IMR-90 (cell line): ENCODE measurements around the gene TNS3. TPM values are rescaled to one million over a fixed set of nuclear protein-coding genes. Genes with fewer than 3 reads are reported as not detected.

Experiments
- ATAC-seq: fragments of 200-7000 bp; cut with Tn5 transposase; 2 replicates; pipeline ENCODE4 v1.9.1; 2020; ENCODE audit warnings: low read depth, mild to moderate bottlenecking, moderate library complexity
- BruUV-seq: library from RNA; stranded (reverse); fragments of 400-500 nt; replicated peaks from 2 replicates; lab custom pipeline; 2021; lab: Mats Ljungman, UMichigan
- CTCF ChIA-PET: fragments of 300-600 bp; formaldehyde crosslinking; extraction: SDS; loops from one replicate; lab custom pipeline; 2021; ENCODE audit warnings: antibody characterized with exemption; lab: Yijun Ruan, JAX
- POLR2A ChIA-PET: fragments of 300-600 bp; sonication (Branson Sonifier 250); formaldehyde crosslinking; loops from one replicate; lab custom pipeline; 2022; ENCODE audit warnings: antibody characterized with exemption; ENCODE audit not compliant: unreplicated experiment; lab: Charles Lee
- DNase-seq: peaks from one replicate; pipeline ENCODE4 v3.0.0; 2013
- H2AFZ ChIP-seq: replicated peaks from 2 replicates; pipeline ENCODE3; 2013; ENCODE audit warnings: low read length, mild to moderate bottlenecking; ENCODE audit not compliant: poor library complexity
- H2AK5ac ChIP-seq: 2 replicates; pipeline ENCODE4 v1.6.1; 2013; ENCODE audit warnings: low read depth, low read length, inconsistent platforms
- H2AK9ac ChIP-seq: replicated peaks from 2 replicates; pipeline ENCODE3; 2013; ENCODE audit warnings: mild to moderate bottlenecking, low read depth, low read length, moderate library complexity; ENCODE audit not compliant: poor library complexity
- H2BK120ac ChIP-seq: 2 replicates; pipeline ENCODE4 v1.6.1; 2013; ENCODE audit warnings: low read depth, low read length, inconsistent platforms
- H2BK15ac ChIP-seq: 3 replicates; pipeline ENCODE4 v1.6.1; 2013; ENCODE audit warnings: low read depth, low read length, inconsistent platforms
- H2BK20ac ChIP-seq: 2 replicates; pipeline ENCODE4 v1.6.1; 2013; ENCODE audit warnings: low read depth, mild to moderate bottlenecking, inconsistent platforms, low read length, moderate library complexity
- H2BK5ac ChIP-seq: 2 replicates; pipeline ENCODE4 v1.6.1; 2013; ENCODE audit warnings: mild to moderate bottlenecking, low read depth, low read length, inconsistent platforms; ENCODE audit not compliant: poor library complexity, severe bottlenecking
- H3K14ac ChIP-seq: replicated peaks from 2 replicates; pipeline ENCODE4 v1.6.1; 2013; ENCODE audit warnings: low read depth, low read length, inconsistent platforms
- H3K18ac ChIP-seq: 2 replicates; pipeline ENCODE4 v1.6.1; 2013; ENCODE audit warnings: low read depth, low read length, control low read depth
- H3K23ac ChIP-seq: 2 replicates; pipeline ENCODE4 v1.6.1; 2013; ENCODE audit warnings: low read depth, low read length, inconsistent platforms
- H3K27ac ChIP-seq: 2 replicates; pipeline ENCODE4 v1.5.1; 2013; ENCODE audit warnings: mild to moderate bottlenecking, control low read depth, low read length; ENCODE audit not compliant: insufficient read depth
- H3K27me3 ChIP-seq: 2 replicates; pipeline ENCODE4 v1.6.1; 2013; ENCODE audit warnings: low read length; ENCODE audit not compliant: control insufficient read depth, insufficient read depth
- H3K36me3 ChIP-seq: 2 replicates; pipeline ENCODE4 v1.6.1; 2013; ENCODE audit warnings: low read length, mixed read lengths; ENCODE audit not compliant: control insufficient read depth, insufficient read depth
- H3K4ac ChIP-seq: 2 replicates; pipeline ENCODE4 v1.6.1; 2013; ENCODE audit warnings: low read depth, low read length, inconsistent platforms
- H3K4me1 ChIP-seq: 2 replicates; pipeline ENCODE4 v1.6.1; 2013; ENCODE audit warnings: low read length, mixed read lengths; ENCODE audit not compliant: control insufficient read depth, insufficient read depth
- H3K4me2 ChIP-seq: 2 replicates; pipeline ENCODE4 v1.6.1; 2013; ENCODE audit warnings: low read depth, mild to moderate bottlenecking, control low read depth, low read length, moderate library complexity
- H3K4me3 ChIP-seq: 2 replicates; pipeline ENCODE4 v1.5.1; 2013; ENCODE audit warnings: low read depth, mild to moderate bottlenecking, control low read depth, low read length, moderate library complexity; ENCODE audit not compliant: insufficient read depth
- H3K56ac ChIP-seq: 2 replicates; pipeline ENCODE4 v1.6.1; 2013; ENCODE audit warnings: low read length, inconsistent platforms; ENCODE audit not compliant: insufficient read depth; ENCODE audit errors: extremely low read depth
- H3K79me1 ChIP-seq, 2 experiments: 2 replicates each; pipeline ENCODE4 v1.6.1; 2013; ENCODE audit warnings: low read length in 2 of 2, inconsistent platforms in 1 of 2, low read depth in 1 of 2
- H3K9ac ChIP-seq: 2 replicates; pipeline ENCODE4 v1.6.1; 2013; ENCODE audit warnings: low read depth, low read length, control low read depth
- H3K9me1 ChIP-seq: 2 replicates; pipeline ENCODE4 v1.6.1; 2013; ENCODE audit warnings: low read length, inconsistent platforms; ENCODE audit not compliant: insufficient read depth
- H3K9me3 ChIP-seq: 2 replicates; pipeline ENCODE4 v1.6.1; 2013; ENCODE audit warnings: low read length; ENCODE audit not compliant: control insufficient read depth, insufficient read depth
- H4K20me1 ChIP-seq: 2 replicates; pipeline ENCODE4 v1.6.1; 2013; ENCODE audit warnings: low read length, inconsistent platforms; ENCODE audit not compliant: insufficient read depth
- H4K5ac ChIP-seq: 2 replicates; pipeline ENCODE4 v1.6.1; 2013; ENCODE audit warnings: mild to moderate bottlenecking, low read depth, low read length, control low read depth
- H4K8ac ChIP-seq, 2 experiments: 2 replicates each; pipeline ENCODE4 v1.6.1; 2013; ENCODE audit warnings: low read depth in 2 of 2, low read length in 2 of 2, control low read depth in 1 of 2, inconsistent platforms in 1 of 2
- H4K91ac ChIP-seq: 2 replicates; pipeline ENCODE4 v1.6.1; 2013; ENCODE audit warnings: low read depth, low read length, inconsistent platforms; ENCODE audit not compliant: insufficient read depth
- BHLHE40 ChIP-seq: fragments of 150-350 bp; IDR thresholded peaks from 2 replicates; pipeline ENCODE4 v1.6.1; 2016; ENCODE audit warnings: mild to moderate bottlenecking, low read depth, low read length
- CEBPB ChIP-seq: IDR thresholded peaks from 2 replicates; pipeline ENCODE4 v1.6.1; 2012; ENCODE audit warnings: low read depth, low read length, improper control_type of control experiment
- CHD1 ChIP-seq: IDR thresholded peaks from 2 replicates; pipeline ENCODE4 v1.6.1; 2012; ENCODE audit warnings: low read depth, low read length, improper control_type of control experiment
- CTCF ChIP-seq: conservative IDR thresholded peaks from 2 replicates; pipeline ENCODE4 v1.5.1; 2012; ENCODE audit warnings: mild to moderate bottlenecking, low read depth, low read length, improper control_type of control experiment
- ELK1 ChIP-seq: fragments of 150-350 bp; IDR thresholded peaks from 2 replicates; pipeline ENCODE4 v1.6.1; 2016; ENCODE audit warnings: low read depth, mild to moderate bottlenecking, low read length, moderate library complexity, borderline replicate concordance
- FOS ChIP-seq: fragments of 150-350 bp; IDR thresholded peaks from 2 replicates; pipeline ENCODE4 v1.6.1; 2016; ENCODE audit warnings: low read depth, low read length
- MAFK ChIP-seq: IDR thresholded peaks from 2 replicates; pipeline ENCODE4 v1.6.1; 2012; ENCODE audit warnings: low read depth, low read length, improper control_type of control experiment
- MAZ ChIP-seq: IDR thresholded peaks from 2 replicates; pipeline ENCODE4 v1.6.1; 2012; ENCODE audit warnings: low read depth, mild to moderate bottlenecking, low read length, improper control_type of control experiment, moderate library complexity, borderline replicate concordance
- MXI1 ChIP-seq: IDR thresholded peaks from 2 replicates; pipeline ENCODE4 v1.6.1; 2012; ENCODE audit warnings: low read depth, mild to moderate bottlenecking, low read length, moderate library complexity, borderline replicate concordance
- NFE2L2 ChIP-seq: fragments of 150-350 bp; IDR thresholded peaks from 2 replicates; pipeline ENCODE4 v1.6.1; 2016; ENCODE audit warnings: low read depth, mild to moderate bottlenecking, low read length
- POLR2A ChIP-seq: IDR thresholded peaks from 2 replicates; pipeline ENCODE4 v1.6.1; 2012; ENCODE audit warnings: mild to moderate bottlenecking, low read depth, low read length
- RAD21 ChIP-seq: IDR thresholded peaks from 2 replicates; pipeline ENCODE4 v1.6.1; 2012; ENCODE audit warnings: low read length, improper control_type of control experiment
- RCOR1 ChIP-seq: IDR thresholded peaks from 2 replicates; pipeline ENCODE4 v1.6.1; 2012; ENCODE audit warnings: mild to moderate bottlenecking, low read length, improper control_type of control experiment; ENCODE audit not compliant: insufficient replicate concordance
- USF2 ChIP-seq: fragments of 150-350 bp; IDR thresholded peaks from 2 replicates; pipeline ENCODE4 v1.6.1; 2017; ENCODE audit warnings: mild to moderate bottlenecking, antibody characterized with exemption, low read length, low read depth
- whole genome bisulfite sequencing, 2 experiments: methylation state at CpG; one replicate each; pipeline versions ENCODE4 v1.1.5 to v1.1.7; 2013; ENCODE audit warnings: missing lambda C conversion rate in 2 of 2; ENCODE audit not compliant: insufficient read length in 1 of 2; ENCODE audit errors: extremely low coverage in 2 of 2; 5-methylcytosine and 5-hydroxymethylcytosine counted together
- dilution Hi-C: fragments of 300-500 bp; cut with HindIII; formaldehyde crosslinking; loops from one replicate; pipeline ENCODE4 v1.14.3; 2018; ENCODE audit warnings: low sequenced_read_pairs; ENCODE audit not compliant: unreplicated experiment
- in situ Hi-C: fragments of 300-500 bp; cut with MboI; formaldehyde crosslinking; loops from 3 replicates; pipeline ENCODE4 v1.14.3; 2019; ENCODE audit warnings: low sequenced_read_pairs, inconsistent platforms, mixed read lengths
- intact Hi-C: fragments of 100-400 bp; cut with micrococcal nuclease; formaldehyde crosslinking; loops from 2 replicates; pipeline ENCODE4 v1.10.0; 2022
- polyA plus RNA-seq, 3 experiments: library from polyadenylated mRNA; depleted of rRNA; stranded (reverse); fragments of >200 nt; gene quantifications; 2 replicates each; pipeline ENCODE4 v1.2.3, GENCODE V29; 2012; ENCODE audit warnings: low replicate concordance in 1 of 3
- total RNA-seq: library from RNA; depleted of rRNA; stranded (reverse); fragments of >200 nt; gene quantifications from 2 replicates; pipeline ENCODE4 v1.2.3, GENCODE V29; 2012

TNS3 gene
- total and polyA plus RNA-seq, 2 of the 4 experiments (the other 2 are of a cell fraction): 64.3 to 79.2 TPM

- no peaks in the 10 kb centered on the region for H3K27me3 ChIP-seq
- ATAC-seq (no peak), DNase-seq (no peak)
- H2AK9ac ChIP-seq: no peak overlapping the region
- H3K4me3 ChIP-seq: no peak overlapping the region
- H3K4me2 ChIP-seq: no peak overlapping the region
- no CpG with 5 or more reads among the region's 9 CpGs for WGBS, 2 experiments
- BruUV-seq: no TSS peak
- no peak overlapping the region for H2AFZ ChIP-seq
- H3K14ac ChIP-seq: no peak overlapping the region
- no peak overlapping the region; the same call in 2 of the 3 replicates for H2BK15ac ChIP-seq
- H2BK120ac ChIP-seq: 0 out of 2 replicates have a peak overlapping the region, but pooled peaks have one; percentile 32
- no peaks in the 10 kb centered on the region for H3K9me3 ChIP-seq
- in situ Hi-C loops: no loop called here
- peaks cover 19% of the 10 kb centered on the region for H3K4me1 ChIP-seq
- H4K8ac ChIP-seq: peak overlapping the region in 1 of 2 experiments; percentile 31; a peak in 1 of 4 replicates
- peaks cover 3% of the 10 kb centered on the region; the same call in 1 of the 2 replicates for H3K36me3 ChIP-seq
- H2BK20ac ChIP-seq: no peak overlapping the region
- intact Hi-C loops: no loop called here
- dilution Hi-C loops: no loop called here
- CTCF ChIA-PET: interaction anchor here (1.1 kb wide), 1 partner anchor 181 kb away, joined by 3 read pairs; no protein-coding TSS in a partner anchor
- H2AK5ac ChIP-seq: peak overlapping the region; percentile 70; the same call in 1 of the 2 replicates
- H3K27ac ChIP-seq: no peak overlapping the region
- POLR2A ChIA-PET: no interaction called here
- no peak overlapping the region for H3K23ac ChIP-seq
- H4K91ac ChIP-seq: peak overlapping the region; percentile 12; the same call in 1 of the 2 replicates
- peaks cover 43% of the 10 kb centered on the region for H3K9me1 ChIP-seq
- peak overlapping the region; percentile 51; the same call in 1 of the 2 replicates for H3K4ac ChIP-seq
- no peak overlapping the region for H3K9ac ChIP-seq
- no peak overlapping the region for H3K18ac ChIP-seq
- no peak overlapping the region for H4K5ac ChIP-seq
- peaks cover 73% of the 10 kb centered on the region for H4K20me1 ChIP-seq
- no peak overlapping the region for H2BK5ac ChIP-seq
- TF ChIP-seq RCOR1 (no peak), CTCF (no peak), NFE2L2 (no peak), USF2 (no peak), CEBPB (no peak), RAD21 (no peak), CHD1 (no peak), BHLHE40 (no peak), POLR2A (no peak), MAZ (no peak), FOS (no peak), ELK1 (no peak), MAFK (no peak), MXI1 (no peak)
- no peak overlapping the region for H3K56ac ChIP-seq
- peaks cover 40 to 88% of the 10 kb centered on the region in 2 experiments for H3K79me1 ChIP-seq
These were observed 134.9 kb downstream of the TNS3 start for GRCh38 chr7:47446871-47447466.
